Central memory CD4-positive, alpha-beta T cell (primary cell): ENCODE results near the gene RIPK3.
"Not testable (repeated sequence)": the region's sequence is repeated elsewhere in the genome, so short reads cannot be mapped to it uniquely, and the experiment has no call there.

Experiments
- DNase-seq: peaks from one replicate; pipeline ENCODE4 v3.0.0; 2022

RIPK3 gene

GRCh38 chr14:24369463-24369862, 29.7 kb upstream of the RIPK3 start:
- DNase-seq, result no peak

- DNase-seq, result peak; percentile 21
Measured at GRCh38 chr14:24368562-24369252, 28.9 kb upstream of the RIPK3 start.

DNA sequence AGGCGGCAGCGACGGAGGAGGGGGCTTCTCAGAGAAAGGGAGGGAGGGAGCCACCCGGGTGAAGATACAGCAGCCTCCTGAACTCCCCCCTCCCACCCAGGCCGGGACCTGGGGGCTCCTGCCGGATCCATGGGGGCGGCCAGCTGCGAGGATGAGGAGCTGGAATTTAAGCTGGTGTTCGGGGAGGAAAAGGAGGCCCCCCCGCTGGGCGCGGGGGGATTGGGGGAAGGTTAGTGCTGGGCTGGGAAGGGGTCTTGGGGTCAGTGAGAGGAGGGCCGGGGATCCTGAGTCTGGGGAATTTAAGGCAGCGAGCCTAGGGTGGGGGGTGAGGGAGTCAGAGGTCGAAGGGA, 28.4 kb upstream of the RIPK3 start:
- no peak for DNase-seq

GRCh38 chr14:24367514-24368211, 27.9 kb upstream of the RIPK3 start, which contains the start of gene NFATC4:
TSS of gene NFATC4 (plus strand) at chr14:24368184. CDS start at chr14:24368341, 157 bp downstream.
- DNase-seq, result peak; percentile 4

DNA sequence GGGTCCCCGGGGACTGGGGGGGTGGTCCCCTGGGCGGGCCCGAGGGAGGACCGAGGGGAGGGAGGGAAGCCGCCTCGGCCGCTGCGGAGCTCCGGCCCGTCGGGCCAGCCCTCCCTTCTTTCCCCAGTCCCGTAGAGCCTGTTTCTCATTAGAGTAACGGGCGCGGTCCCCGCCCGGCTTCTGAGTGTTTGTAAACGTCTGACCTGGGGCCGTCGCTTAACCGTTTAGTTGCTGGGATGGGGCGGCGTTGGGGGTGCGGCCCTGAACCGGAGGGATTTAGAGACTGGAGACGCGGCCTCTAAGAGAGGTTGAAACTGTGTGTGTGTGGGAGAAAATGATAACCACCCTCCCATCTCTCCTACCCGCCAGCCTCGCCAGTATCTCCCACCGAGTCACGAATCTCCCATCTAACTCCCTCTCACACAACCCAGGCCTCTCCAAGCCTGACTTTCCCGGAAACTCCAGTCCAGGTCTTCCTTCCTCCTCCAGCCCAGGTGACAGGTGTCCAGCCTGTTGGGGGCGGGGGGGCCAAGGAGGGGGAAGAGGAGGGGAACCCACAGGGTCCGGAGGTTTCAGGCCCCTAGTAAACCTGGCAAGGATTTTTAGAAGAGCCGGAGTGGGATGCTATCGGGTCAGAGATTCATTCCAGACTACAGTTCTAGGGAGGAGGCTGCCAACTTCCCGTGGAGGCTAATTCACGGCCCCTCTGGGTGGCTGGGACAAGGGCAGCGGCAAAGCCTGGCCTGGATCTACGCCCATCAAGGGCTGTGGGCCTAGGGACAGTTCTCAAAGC, 27.1 kb upstream of the RIPK3 start:
- DNase-seq, result no peak

DNA sequence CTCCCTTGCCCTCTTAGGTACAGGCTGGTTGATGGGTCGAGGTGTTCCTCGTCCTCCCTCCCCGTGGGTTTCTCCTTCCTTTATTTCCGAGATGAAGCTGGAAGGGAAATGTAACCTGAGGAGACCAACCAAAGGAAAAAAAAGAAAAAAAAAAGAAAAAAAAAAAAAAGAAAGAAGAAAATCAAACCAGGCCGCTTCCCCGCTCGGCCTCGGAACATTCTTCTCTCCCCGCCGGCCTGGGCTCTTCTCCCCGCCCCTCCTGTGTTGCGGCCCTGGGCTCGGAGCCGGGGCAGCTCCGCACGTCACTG, 26.6 kb upstream of the RIPK3 start:
- DNase-seq, result no peak

DNA sequence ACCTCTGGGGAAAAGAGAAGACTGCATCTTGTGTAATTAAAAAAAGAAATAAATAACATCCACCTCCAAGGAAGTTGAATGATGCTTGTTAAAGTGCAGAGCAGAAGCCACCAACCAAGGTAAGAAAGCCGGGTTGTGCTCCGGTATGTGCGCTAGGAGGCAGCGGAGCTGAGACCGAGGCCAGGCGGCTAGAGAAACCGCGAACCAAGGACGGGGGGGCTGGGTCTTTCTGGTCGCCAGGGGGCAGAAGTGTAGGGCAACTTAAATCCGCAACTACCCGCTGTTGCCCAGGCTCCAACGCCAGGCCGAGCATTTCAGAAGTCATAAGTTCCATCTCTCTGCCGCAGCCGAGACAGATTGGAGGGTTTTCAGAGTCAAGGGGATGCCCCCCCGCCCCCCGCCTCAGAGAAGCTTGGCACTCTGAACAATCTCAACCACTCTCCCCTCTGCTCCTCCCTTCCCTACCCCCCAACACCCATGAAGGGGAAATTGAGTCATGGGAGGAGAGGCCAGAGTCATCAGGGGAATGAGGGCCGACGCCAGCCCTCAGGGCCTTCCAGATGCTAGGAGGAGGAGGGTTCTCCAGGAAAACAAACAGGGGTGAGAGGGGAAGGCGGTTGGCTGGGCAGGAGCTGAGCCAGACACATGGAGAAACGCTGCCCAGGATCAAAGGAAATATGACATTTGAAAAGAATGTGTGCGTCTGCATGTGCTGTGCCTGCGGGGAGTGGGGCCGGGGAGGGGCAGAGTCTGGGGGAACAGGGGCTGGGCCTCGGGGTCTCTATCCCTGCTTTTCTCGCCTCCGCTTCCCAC, 26.0 kb upstream of the RIPK3 start:
- peak; percentile 52 for DNase-seq

- DNase-seq, result no peak
Measured at GRCh38 chr14:24364841-24365240, 25.1 kb upstream of the RIPK3 start.

GRCh38 chr14:24363401-24363800, 23.6 kb upstream of the RIPK3 start:
- DNase-seq, result no peak

DNA sequence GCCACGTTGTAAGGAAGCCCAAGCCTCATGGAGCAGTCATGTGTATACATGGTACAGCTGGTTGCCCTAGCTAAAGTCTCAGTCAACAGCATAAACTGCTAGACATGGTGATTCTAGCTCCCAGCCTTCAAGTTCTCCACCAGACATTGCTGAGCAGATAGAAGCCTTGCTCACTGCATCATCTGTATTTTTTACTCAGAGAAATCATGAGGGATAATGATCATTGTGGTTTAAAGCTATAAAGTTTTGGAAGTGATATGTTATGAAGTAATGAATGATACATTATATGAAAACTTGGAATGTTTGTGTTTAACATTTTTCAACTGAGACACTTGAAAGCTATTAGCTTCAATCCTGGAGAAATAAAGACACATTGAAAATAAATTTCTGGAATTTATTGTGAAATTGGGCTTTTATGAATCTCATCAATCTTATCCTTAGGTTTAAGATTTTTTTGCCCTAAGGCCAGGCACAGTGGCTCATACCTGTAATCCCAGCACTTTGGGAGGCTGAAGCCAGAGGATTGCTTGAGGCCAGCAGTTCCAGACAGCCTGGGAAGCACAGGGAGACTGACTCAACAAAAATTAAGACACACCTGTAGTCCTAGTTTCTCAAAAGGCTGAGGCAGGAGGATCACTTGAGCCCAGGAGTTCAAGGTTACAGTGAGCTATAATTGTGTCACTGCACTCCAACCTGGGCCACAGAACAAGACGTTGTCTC, 22.6 kb upstream of the RIPK3 start:
- DNase-seq, result no peak

GRCh38 chr14:24361326-24361725, 21.5 kb upstream of the RIPK3 start:
- no peak for DNase-seq

DNA sequence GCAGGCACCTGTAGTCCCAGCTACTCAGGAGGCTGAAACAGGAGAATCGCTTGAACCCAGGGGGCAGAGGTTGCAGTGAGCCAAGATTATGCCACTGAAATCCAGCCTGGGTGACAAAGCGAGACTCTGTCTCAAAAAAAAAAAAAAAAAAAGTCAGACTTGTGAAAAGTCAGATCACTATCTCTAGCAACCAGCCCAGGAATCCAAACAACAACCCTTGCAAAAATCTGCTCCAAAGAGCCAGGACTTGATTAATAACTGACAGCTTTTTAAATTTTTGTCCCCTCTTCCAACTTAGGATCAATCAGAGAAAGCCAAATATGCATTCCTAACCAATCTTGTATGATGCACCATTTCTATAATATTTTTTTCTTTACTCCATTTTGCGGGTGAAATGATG, 20.5 kb upstream of the RIPK3 start:
- no peak for DNase-seq

DNA sequence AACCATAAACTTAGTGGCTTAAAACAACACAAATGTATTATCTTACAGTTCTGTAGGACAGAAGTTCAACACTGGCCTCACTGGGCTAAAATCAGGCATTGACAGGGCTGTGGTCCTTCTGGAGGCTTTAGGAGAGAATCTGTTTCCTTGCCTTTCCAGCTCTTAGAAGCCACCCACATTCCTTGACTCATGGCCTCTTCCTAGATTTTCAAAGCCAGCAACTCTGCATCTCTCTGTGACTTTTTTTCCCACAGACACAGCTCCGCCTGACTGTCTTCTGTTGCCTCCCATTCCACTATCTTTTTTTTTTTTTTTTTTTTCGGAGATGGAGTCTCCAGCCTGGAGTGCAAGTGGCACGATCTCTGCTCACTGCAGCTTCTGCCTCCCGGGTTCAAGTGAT, 16.4 kb upstream of the RIPK3 start:
- DNase-seq, result no peak

GRCh38 chr14:24355009-24355408, 15.2 kb upstream of the RIPK3 start:
- DNase-seq, result no peak

DNA sequence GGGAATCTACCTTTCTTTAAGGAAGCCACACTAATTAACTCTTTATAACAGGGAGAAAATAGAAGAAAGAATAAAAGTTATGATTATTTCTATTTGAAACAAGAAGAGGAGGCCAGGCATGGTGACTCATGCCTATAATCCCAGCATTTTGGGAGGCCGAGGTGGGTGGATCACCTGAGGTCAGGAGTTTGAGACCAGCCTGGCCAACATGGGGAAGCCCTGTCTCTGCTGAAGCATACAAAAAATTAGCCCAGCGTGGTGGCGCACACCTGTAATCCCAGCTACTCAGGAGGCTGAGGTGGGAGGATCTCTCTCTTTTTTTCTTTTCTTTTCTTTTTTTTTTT, 14.7 kb upstream of the RIPK3 start:
- DNase-seq, result not testable (repeated sequence)

DNA sequence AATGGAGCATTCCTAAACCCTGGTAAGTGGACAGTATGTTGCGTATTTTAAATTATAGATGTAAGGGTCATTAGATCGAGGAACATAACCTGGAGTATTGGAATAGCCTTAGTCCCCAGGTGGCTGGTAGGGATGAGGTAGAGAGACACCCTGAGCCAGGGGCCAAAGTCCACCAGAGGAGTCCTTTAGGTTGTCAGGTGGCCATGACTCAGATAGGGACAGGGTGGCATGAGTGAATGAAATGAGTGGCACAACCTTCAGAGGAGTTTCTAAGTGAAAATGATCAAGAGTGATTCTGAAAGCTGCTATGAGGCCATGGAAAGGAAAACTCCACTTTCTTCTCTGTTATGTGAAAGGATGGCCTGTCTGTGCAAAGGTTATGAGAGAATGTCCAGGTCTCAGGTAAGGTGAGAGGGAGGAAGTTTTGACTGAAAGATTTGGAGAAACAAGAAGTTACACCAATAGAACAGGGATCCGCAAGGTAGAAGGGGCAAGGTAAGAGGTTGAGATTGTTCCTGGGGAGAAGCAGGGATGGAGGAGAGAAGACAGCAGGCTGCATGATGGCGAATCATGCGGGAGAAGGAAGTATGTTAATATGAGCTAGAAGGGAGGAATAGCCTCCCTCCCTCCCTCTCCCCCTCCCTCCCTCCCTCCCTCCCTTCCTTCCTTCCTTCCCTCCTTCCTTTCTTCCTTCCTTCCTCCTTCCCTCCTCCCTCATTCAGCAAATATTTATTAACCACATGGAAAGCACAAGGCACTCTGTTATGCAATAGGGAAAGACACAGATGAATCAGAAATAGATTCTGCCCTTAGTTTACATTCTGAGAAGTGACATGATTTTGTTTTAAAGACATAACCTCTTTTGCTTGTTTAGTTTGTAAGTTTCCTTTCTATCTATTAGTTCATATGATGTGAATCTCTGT, 14.0 kb upstream of the RIPK3 start:
- no peak for DNase-seq

DNA sequence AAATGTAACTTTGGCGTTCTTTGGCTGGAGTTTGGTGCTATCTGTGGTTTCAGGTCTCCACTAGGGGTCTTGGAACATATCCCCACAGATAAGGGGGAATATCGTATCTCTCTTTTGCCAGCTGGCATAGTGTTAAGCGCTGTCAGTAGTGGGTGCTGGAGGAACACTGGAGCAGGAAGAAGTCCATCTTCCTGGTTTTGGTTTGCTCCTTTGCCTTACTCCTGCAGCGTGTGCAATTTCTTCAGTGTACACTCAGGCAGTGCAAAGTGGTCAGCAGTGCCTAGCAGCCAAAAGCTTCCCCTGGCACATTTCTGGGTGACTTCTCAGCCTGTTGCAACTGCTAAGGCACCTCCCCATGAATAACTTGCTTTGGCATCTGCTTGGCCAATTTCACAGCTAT, 11.7 kb upstream of the RIPK3 start:
- DNase-seq, result no peak

- no peak for DNase-seq
Measured at GRCh38 chr14:24349742-24350141, 10.0 kb upstream of the RIPK3 start.

GRCh38 chr14:24348186-24348585, 8.4 kb upstream of the RIPK3 start:
- DNase-seq, result no peak

- DNase-seq, result no peak
Measured at GRCh38 chr14:24347134-24347533, 7.3 kb upstream of the RIPK3 start.
